Lung (tissue), 12 donors: ENCODE data around the gene PTPRN2. TPM values are rescaled to one million over a fixed set of nuclear protein-coding genes. Genes with fewer than 3 reads are reported as not detected.

ENCODE experiments used
- ATAC-seq: fragments of 200-7000 bp; cut with Tn5 transposase; one replicate; pipeline ENCODE4 v1.9.1; 2020; ENCODE audit warnings: moderate number of reproducible peaks; ENCODE audit not compliant: insufficient read depth, low FRiP score
- DNase-seq, 3 donors: peaks; one replicate each; pipeline ENCODE4 v3.0.0-alpha.2; 2013 to 2017
- H3K27ac ChIP-seq, 2 donors: one replicate each; pipeline ENCODE4 v1.5.1; 2013; ENCODE audit warnings: mild to moderate bottlenecking in 2 of 2, moderate library complexity in 2 of 2, control low read depth in 1 of 2, inconsistent platforms in 1 of 2, low read depth in 1 of 2, low read length in 1 of 2
- H3K27me3 ChIP-seq, 3 donors: one replicate each; pipeline ENCODE4 v1.5.1; 2013; ENCODE audit warnings: low read length in 2 of 3; ENCODE audit not compliant: control insufficient read depth in 3 of 3, insufficient read depth in 3 of 3
- H3K36me3 ChIP-seq, 4 donors: one replicate each; pipeline ENCODE4 v1.5.1; 2013; ENCODE audit warnings: low read length in 4 of 4, mild to moderate bottlenecking in 1 of 4, moderate library complexity in 1 of 4; ENCODE audit not compliant: control insufficient read depth in 4 of 4, insufficient read depth in 4 of 4
- H3K4me1 ChIP-seq, 5 donors: one replicate each; pipeline ENCODE4 v1.5.1; 2013; ENCODE audit warnings: low read length in 5 of 5, mild to moderate bottlenecking in 2 of 5, moderate library complexity in 1 of 5; ENCODE audit not compliant: control insufficient read depth in 5 of 5, insufficient read depth in 5 of 5
- H3K4me3 ChIP-seq: one replicate; pipeline ENCODE4 v1.5.1; 2013; ENCODE audit warnings: mild to moderate bottlenecking, control low read depth, moderate library complexity
- H3K9ac ChIP-seq, 2 donors: one replicate each; pipeline ENCODE4 v1.5.1; 2013; ENCODE audit warnings: low read length in 2 of 2, control low read depth in 1 of 2; ENCODE audit not compliant: insufficient read depth in 1 of 2
- H3K9me3 ChIP-seq, 4 donors: one replicate each; pipeline ENCODE4 v1.5.1; 2013; ENCODE audit warnings: low read length in 3 of 4, mild to moderate bottlenecking in 1 of 4, moderate library complexity in 1 of 4; ENCODE audit not compliant: control insufficient read depth in 4 of 4, insufficient read depth in 3 of 4
- CTCF ChIP-seq: IDR thresholded peaks from 2 replicates; pipeline ENCODE4 v1.5.1; 2012; ENCODE audit warnings: mild to moderate bottlenecking; ENCODE audit errors: control extremely low read depth, extremely low read depth
- WGBS, 2 donors: extraction: QIAGEN DNeasy Blood & Tissue Kit; methylation state at CpG; one replicate each; pipeline ENCODE4 v1.1.7; 2013; 5-methylcytosine and 5-hydroxymethylcytosine counted together
- polyA plus RNA-seq, 2 donors: library from polyadenylated mRNA; stranded (reverse); fragments of 200-250 nt; gene quantifications; one replicate each; pipeline ENCODE4 v1.2.1, GENCODE V29; 2013
- total RNA-seq, 2 donors: library from RNA; depleted of rRNA in 1 of 2; stranded (reverse); fragments of >200 nt in 1 of 2; gene quantifications; one replicate each; pipeline ENCODE4 v1.2.1, GENCODE V29; 2014 to 2021
- donor health status: control.
- donor health status: control.
- donor health status: Bipolar disorder and iron deficiency.
- donor health status: healthy.
- donor health status: DM: yes; HTN: yes; CAD: no.

PTPRN2 gene
- total and polyA plus RNA-seq, 4 donors: 2.1 to 7.4 (median 4.4) TPM

- no peak overlapping the region for H3K27ac ChIP-seq
- H3K4me1 ChIP-seq: no peaks in the 10 kb centered on the region
- no peaks in the 10 kb centered on the region for H3K27me3 ChIP-seq
- H3K9me3 ChIP-seq: no peaks in the 10 kb centered on the region
- ATAC-seq (no peak), DNase-seq (no peak)
- H3K4me3 ChIP-seq: no peak overlapping the region
- no peak for TF ChIP-seq CTCF
- no peak overlapping the region for H3K9ac ChIP-seq
- WGBS, 2 donors: 81 to 89% methylated on average over 34 to 35 of the region's 35 CpGs
- no peaks in the 10 kb centered on the region for H3K36me3 ChIP-seq
Measured at GRCh38 chr7:158389514-158390425, 197.9 kb downstream of the PTPRN2 start.

- no peak overlapping the region for H3K27ac ChIP-seq
- H3K36me3 ChIP-seq: no peaks in the 10 kb centered on the region
- peaks cover 0 to 2% (median 0%) of the 10 kb centered on the region in 3 donors for H3K27me3 ChIP-seq
- WGBS, 2 donors: 91 to 95% methylated on average over 16 of the region's 16 CpGs
- TF ChIP-seq CTCF: no peak
- DNase-seq (no peak), ATAC-seq (no peak)
- H3K4me3 ChIP-seq: no peak overlapping the region
- H3K4me1 ChIP-seq: no peaks in the 10 kb centered on the region
- no peak overlapping the region for H3K9ac ChIP-seq
- no peaks in the 10 kb centered on the region for H3K9me3 ChIP-seq
Measured at GRCh38 chr7:158388928-158389327, 198.7 kb downstream of the PTPRN2 start.

- ATAC-seq (no peak), DNase-seq (no peak)
- no peak overlapping the region for H3K4me3 ChIP-seq
- no peaks in the 10 kb centered on the region for H3K9me3 ChIP-seq
- H3K27me3 ChIP-seq: peaks cover 0 to 2% (median 0%) of the 10 kb centered on the region in 3 donors
- no peak overlapping the region for H3K9ac ChIP-seq
- WGBS, 2 donors: 87 to 89% methylated on average over 15 of the region's 15 CpGs
- H3K4me1 ChIP-seq: no peaks in the 10 kb centered on the region
- H3K36me3 ChIP-seq: no peaks in the 10 kb centered on the region
- no peak overlapping the region for H3K27ac ChIP-seq
- TF ChIP-seq CTCF: no peak
Measured at GRCh38 chr7:158388072-158388471, 199.6 kb downstream of the PTPRN2 start.
